SK-N-SH (cell line): Measurements from ENCODE around the gene SCYGR4.

Experiments
- CTCF ChIP-seq: fragments of 200-600 bp; sonication (generic); IDR thresholded peaks from 2 replicates; pipeline ENCODE4 v1.6.1; 2017; ENCODE audit warnings: antibody characterized with exemption, mild to moderate bottlenecking, moderate library complexity
- EP300 ChIP-seq, 2 experiments: IDR thresholded peaks; 2 replicates each; pipeline versions ENCODE4 v1.4.0 to v1.6.1; 2012; ENCODE audit warnings: borderline replicate concordance in 1 of 2, low read depth in 1 of 2, low read length in 1 of 2
- FOSL2 ChIP-seq: IDR thresholded peaks from 2 replicates; pipeline ENCODE4 v1.4.0; 2012; ENCODE audit warnings: low read depth, mild to moderate bottlenecking, moderate library complexity, borderline replicate concordance
- FOXM1 ChIP-seq: IDR thresholded peaks from 2 replicates; pipeline ENCODE4 v1.4.0; 2012; ENCODE audit warnings: low read depth, mild to moderate bottlenecking
- JUND ChIP-seq: IDR thresholded peaks from 2 replicates; pipeline ENCODE4 v1.4.0; 2012
- MAX ChIP-seq: IDR thresholded peaks from 2 replicates; pipeline ENCODE4 v1.4.0; 2012; ENCODE audit warnings: low read depth
- NFIC ChIP-seq: IDR thresholded peaks from 2 replicates; pipeline ENCODE4 v1.4.0; 2012; ENCODE audit warnings: borderline replicate concordance
- PBX3 ChIP-seq: IDR thresholded peaks from 2 replicates; pipeline ENCODE4; 2012
- POLR2AphosphoS5 ChIP-seq: IDR thresholded peaks from 2 replicates; pipeline ENCODE4 v1.6.1; 2012; ENCODE audit warnings: low read depth, low read length
- SMC3 ChIP-seq: IDR thresholded peaks from 2 replicates; pipeline ENCODE4 v1.6.1; 2012; ENCODE audit warnings: low read depth, low read length, improper control_type of control experiment
- TCF12 ChIP-seq: IDR thresholded peaks from 2 replicates; pipeline ENCODE4 v1.4.0; 2012
- USF2 ChIP-seq: fragments of 150-350 bp; IDR thresholded peaks from 2 replicates; pipeline ENCODE4 v1.6.1; 2017; ENCODE audit warnings: antibody characterized with exemption, low read length, low read depth, borderline replicate concordance
- YY1 ChIP-seq: IDR thresholded peaks from 2 replicates; pipeline ENCODE4 v1.4.0; 2012; ENCODE audit warnings: low read depth, mild to moderate bottlenecking

GRCh38 chr2:227626580-227627151 is 9.4 kb downstream of the SCYGR4 start:
- TF ChIP-seq SMC3 (no peak), NFIC (no peak), FOSL2 (no peak), CTCF (no peak), POLR2AphosphoS5 (no peak), USF2 (no peak), YY1 (no peak), JUND (no peak), FOXM1 (no peak), TCF12 (no peak), EP300 (IDR thresholded peaks at IDR 0.05; ENCODE audit: borderline replicate concordance in 1 of 2, low read depth in 1 of 2, low read length in 1 of 2) (no peak), MAX (no peak), PBX3 (no peak)
